HG03378 (cell line): ENCODE data around the gene TRIM52.
"Not testable (repeated sequence)": the region's sequence is repeated elsewhere in the genome, so short reads cannot be mapped to it uniquely, and the experiment has no call there.

Source experiments
- ATAC-seq: cut with Tn5 transposase; IDR thresholded peaks from one replicate; pipeline ENCODE4 v1.9.1; 2021; ENCODE audit warnings: mild to moderate bottlenecking, moderate library complexity; ENCODE audit not compliant: unreplicated experiment

The TRIM52 gene

DNA sequence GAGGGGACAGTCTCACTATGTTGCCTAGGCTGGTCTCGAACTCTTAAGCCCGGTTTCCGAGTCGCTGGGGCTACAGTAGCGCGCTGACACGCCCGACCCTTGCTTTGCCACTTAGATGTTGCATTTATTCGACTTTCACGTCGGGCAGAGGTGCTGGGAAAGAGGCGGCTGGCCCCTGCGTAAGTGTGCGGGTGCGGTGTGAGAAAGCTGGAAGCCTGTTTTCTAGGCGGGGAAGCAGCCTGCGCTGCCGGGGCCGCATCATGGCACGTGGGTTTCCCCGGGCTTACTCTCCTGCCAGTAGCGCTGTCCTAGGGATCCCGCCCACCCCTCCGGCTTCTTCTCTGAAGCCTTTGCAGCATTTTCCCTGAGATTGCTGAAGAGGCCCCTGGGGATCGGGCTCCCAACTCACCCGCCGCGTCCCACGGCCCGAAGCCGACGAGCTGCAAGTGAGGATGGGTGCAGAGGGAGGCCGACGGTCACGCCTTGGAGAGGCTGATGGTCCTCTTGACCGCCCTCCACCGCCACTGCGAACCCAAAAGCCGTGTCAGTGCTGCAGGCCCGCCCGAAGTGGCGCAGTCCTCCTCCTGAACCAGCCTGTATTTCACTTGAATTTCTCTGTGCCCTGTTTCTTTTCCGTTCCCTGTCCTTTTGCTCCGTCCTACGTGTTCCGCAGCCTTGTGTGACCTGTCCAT lies 43.7 kb downstream of the TRIM52 start:
- peak; percentile 22 for ATAC-seq

DNA sequence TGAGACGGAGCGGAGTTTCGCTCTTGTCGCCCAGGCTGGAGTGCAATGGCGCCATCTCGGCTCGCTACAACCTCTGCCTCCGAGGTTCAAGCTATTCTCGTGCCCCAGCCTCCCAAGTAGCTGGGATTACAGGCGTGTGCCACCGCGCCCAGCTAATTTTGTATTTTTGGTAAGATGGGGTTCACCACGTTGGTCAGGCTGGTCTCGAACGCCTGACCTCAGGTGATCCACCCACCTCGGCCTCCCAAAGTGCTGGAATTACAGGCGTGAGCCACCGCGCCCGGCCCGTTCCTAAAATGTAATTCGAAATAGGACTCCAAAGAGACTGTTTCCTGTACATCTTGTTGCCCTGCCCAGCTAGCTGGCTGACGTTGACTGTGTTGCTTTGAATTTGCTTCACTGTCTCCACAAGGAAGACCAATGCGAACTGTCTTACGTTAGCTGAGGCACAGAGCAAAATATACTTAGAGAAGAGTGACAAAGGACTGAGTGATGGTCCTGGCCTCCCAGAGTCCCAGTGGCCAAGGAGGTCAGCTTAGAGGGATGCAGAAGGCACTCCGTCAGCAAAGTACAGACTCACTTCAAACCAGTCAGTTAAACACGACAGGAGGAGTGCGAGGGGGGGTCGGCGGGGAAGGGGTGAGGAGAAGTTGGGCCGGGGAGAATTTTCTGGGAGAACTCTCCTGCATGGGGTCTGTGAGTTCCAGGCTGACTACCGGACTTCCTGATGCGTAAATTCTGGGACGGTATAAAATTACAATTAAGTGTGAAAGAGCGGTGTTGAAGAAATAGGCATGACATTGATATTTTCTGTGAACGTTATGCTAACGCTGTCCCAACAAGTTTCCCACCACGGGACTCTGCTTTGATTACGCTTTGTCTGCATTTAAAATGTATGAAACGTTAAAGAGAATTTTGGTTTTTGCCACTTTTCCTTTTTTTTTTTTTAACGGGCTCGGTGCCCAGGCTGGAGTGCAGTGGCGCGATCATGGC lies 44.6 kb downstream of the TRIM52 start:
- no peak for ATAC-seq

DNA sequence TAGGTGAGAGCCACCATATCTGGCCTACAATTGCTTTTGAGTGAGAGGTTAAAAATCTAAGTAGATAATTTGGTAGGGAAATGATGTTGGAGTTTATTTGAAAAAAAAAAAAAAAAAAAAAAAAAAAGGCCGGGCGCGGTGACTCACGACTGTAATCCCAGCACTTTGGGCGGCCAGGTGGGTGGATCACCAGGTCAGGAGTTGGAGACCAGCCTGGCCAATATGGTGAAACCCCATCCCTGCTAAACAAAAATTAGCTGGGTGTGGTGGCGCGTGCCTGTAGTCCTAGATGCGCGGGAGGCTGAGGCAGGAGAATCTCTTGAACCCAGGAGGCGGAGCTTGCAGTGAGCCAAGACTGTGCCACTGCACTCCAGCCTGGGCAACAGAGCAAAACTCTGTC lies 46.7 kb downstream of the TRIM52 start:
- not testable (repeated sequence) for ATAC-seq

DNA sequence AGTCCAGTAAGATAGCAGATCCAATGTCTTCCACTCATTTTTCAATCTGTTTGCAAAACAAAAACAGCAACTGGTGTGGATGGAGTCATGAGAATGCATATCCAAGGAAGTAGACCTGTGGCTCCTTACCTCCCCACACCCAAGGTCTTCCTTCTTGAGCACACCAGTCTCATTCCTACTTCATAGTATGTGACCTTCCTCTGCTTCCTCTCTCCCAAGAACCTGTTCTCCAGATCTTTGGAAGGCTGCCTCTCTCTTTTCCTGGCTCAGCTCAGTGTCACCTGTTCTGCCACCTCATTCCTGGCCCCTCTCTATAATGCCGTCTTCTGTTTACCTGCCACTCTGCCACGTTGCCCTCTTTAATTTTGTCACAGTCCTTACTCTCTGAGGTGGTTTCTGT lies 48.0 kb downstream of the TRIM52 start:
- no peak for ATAC-seq

DNA sequence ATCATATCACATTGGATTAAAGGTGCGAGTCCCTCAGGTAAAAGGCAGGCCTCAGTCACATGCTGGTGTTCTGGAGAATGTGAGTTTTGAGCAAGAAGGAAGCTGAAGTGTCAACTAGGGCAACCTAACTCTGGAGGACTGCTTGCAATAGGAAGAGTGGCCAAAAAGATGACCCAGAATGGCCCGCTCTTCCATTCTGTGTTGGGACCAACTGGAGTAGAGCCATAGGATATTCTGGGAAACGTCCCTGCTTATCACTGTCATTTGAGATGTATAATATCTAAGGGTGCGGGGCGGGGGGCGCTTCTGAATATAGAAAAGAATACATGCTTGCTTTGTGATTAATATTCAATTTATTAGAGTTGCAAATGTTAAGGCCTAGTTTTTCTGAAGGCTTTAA lies 48.9 kb downstream of the TRIM52 start:
- ATAC-seq: no peak

DNA sequence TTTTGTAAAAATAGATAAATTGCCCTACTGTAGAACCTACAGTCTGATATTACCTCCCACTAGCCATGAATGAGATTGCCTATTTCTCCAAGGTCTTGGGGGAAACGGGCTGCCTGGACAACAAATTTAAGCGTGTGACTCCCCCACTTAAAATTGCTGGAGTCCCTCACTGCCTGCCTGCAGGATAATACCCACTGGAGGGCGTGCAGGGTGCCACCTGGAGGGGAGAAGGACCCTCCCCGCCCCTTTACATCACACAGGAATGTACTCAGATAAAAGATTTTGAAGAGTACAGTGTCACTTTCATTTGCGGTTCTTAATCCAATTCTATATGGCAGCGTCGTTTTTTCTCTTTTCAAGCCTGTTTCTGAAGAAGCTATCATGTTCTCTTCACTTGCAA lies 49.7 kb downstream of the TRIM52 start:
- ATAC-seq: no peak

DNA sequence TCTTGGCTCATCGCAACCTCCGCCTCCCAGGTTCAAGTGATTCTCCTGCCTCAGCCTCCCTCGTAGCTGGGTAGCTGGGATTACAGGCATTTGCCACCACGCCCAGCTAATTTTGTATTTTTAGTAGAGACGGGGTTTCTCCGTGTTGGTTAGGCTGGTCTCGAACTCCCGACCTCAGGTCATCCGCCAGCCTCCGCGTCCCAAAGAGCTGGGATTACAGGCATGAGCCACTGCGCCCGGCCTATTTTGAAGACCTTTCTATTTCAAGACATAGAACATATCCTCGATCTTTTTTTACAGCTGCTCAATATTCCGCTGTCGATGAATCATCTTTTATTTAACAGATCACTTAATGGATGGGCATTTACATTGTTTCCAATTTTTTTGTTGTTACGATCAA lies 50.2 kb downstream of the TRIM52 start:
- not testable (repeated sequence) for ATAC-seq

DNA sequence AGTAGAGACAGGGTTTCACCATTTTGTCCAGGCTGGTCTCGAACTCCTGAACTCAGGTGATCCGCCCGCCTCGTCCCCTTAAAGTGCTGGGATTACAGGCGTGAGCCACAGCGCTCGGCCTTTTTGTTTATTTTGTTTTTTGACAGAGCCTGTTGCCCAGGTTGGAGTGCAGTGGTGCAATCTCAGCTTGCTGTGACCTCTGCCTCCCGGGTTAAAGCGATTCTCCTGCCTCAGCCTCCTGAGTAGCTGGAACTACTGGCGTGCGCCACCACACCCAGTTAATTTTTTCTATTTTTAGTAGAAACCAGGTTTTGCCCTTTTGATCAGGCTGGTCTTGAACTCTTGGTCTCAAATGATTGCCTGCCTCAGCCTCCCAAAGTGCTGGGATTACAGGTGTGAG lies 50.8 kb downstream of the TRIM52 start:
- ATAC-seq: not testable (repeated sequence)

DNA sequence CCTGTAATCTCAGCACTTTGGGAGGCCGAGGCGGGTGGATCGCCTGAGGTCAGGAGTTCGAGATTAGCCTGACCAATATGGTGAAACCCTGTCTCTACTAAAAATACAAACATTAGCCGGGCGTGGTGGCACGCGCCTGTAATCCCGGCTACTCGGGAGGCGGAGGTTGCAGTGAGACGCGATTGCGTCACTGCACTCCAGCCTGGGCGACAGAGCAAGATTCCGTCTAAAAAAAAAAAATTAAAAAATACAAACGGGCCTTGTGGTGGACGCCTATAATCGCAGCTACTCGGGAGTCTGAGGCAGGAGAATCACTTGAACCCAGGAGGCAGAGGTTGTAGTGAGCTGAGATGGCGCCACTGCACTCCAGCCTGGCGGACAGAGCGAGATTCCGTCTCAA lies 51.9 kb downstream of the TRIM52 start:
- not testable (repeated sequence) for ATAC-seq

DNA sequence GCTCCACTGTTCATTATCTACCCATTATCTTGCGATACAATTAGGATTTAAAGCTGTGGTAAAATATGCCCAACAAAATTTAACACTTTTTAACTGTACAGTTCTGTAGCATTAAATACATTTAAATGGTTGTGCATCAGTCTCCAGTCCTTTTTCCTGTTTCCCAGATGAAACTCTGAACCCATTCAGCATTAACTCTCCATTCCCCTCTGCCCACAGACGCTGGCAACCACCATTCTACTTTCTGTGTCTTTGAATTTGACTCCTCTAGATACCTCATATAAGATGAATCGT lies 53.0 kb downstream of the TRIM52 start:
- no peak for ATAC-seq

DNA sequence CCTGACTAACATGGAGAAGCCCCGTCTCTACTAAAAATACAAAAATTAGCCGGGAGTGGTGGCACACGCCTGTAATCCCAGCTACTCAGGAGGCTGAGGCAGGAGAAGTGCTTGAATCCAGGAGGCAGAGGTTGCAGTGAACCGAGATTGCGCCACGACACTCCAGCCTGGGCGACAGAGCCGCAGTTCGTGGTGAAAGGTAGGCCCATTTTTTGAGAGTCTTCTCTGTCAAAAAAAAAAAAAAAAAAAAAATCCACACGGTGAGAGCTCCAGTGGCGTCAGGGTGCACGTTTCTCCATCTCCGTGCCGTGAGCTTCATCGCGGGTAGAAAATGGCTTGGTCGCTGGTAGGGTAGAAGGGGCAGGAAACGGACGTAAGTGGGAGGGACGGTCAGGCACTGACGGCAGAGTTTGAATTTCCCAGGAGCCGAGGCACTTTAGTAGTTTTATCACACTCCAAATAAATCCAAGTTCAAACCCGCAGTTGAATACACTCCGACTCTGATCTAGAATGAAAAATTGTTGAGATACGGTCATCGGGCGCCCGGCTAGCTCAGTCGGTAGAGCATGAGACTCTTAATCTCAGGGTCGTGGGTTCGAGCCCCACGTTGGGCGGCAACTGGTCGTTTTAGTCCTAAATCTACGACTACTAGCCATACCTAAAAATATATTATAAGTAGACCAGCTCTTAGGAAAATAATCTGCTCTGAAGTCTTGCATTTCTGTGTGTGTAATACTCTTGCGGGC lies 53.6 kb downstream of the TRIM52 start:
- no peak for ATAC-seq

DNA sequence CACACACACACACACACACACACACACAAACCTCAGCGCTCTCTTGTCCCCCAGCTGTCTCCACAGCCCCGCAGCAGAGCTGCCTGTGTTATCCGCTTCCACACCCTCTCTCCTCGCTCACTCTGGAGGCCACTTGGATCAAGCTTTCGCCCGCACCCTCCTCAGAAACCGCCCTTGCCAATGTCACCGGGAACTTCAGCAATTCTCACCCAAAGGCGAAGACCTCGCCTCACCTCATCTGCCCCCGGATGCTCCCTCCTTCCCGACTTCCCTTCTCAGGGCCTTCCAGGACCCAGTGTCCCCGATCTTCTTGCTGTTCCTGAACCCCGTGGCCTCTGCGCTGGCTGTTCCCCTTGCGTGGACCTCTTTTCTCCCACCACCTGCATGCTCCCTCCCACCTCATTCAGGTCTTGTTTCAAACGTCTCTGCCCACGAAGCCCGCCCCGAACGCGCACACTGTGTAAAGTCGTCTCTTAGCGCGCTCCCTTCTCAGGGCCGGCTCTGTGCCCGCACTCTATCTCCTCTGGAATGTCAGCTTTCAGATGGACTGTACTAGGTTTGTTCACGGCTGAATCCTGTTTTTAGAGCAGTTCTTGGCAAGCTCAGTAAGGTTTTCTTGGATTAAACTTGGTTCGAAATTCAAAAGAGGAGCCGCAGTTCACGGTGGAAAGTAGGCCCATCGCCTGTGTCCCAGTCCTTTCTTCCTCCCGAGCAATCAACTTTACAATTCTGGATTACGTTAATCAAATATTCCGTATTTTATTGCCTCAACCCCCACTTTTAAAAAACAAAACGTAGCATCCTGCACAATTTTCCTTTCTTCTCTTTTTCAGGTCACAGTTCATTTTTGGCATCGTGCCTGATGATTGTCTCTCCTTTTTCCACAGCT lies 54.9 kb downstream of the TRIM52 start:
- ATAC-seq: no peak
